HEK293T (cell line): Measurements from ENCODE around the gene ATG7.

ENCODE experiments used
- CTCF ChIA-PET: fragments of 350-600 bp; formaldehyde crosslinking; extraction: SDS; loops from one replicate; lab custom pipeline; 2021; ENCODE audit warnings: antibody characterized with exemption, inconsistent platforms; lab: Yijun Ruan, JAX
- POLR2A ChIA-PET: fragments of 350-600 bp; formaldehyde crosslinking; extraction: SDS; loops from one replicate; lab custom pipeline; 2020; ENCODE audit warnings: antibody characterized with exemption, inconsistent platforms; lab: Yijun Ruan, JAX
- DNase-seq: peaks from one replicate; pipeline ENCODE4 v3.0.0; 2012; ENCODE audit warnings: mixed read lengths; ENCODE audit errors: extremely low spot score
- ARNT ChIP-seq: fragments of 450-650 bp; IDR thresholded peaks from 2 replicates; pipeline ENCODE4 v1.6.1; 2017; ENCODE audit warnings: mild to moderate bottlenecking
- BHLHE40 ChIP-seq: fragments of 450-650 bp; IDR thresholded peaks from 2 replicates; pipeline ENCODE4 v1.6.1; 2016; ENCODE audit warnings: mild to moderate bottlenecking, moderate library complexity, borderline replicate concordance
- CTBP1 ChIP-seq: fragments of 450-650 bp; IDR thresholded peaks from 2 replicates; pipeline ENCODE4 v1.6.1; 2016; ENCODE audit warnings: borderline replicate concordance
- ELF4 ChIP-seq: fragments of 450-650 bp; IDR thresholded peaks from 2 replicates; pipeline ENCODE4 v1.6.1; 2017; ENCODE audit warnings: antibody characterized with exemption
- FOXA1 ChIP-seq: fragments of 450-650 bp; IDR thresholded peaks from 2 replicates; pipeline ENCODE4 v1.6.1; 2016; ENCODE audit warnings: mild to moderate bottlenecking
- FOXK2 ChIP-seq: fragments of 450-650 bp; IDR thresholded peaks from 2 replicates; pipeline ENCODE4 v1.6.1; 2016; ENCODE audit warnings: mild to moderate bottlenecking
- FOXM1 ChIP-seq: fragments of 450-650 bp; IDR thresholded peaks from 2 replicates; pipeline ENCODE4 v1.6.1; 2017; ENCODE audit warnings: mild to moderate bottlenecking, borderline replicate concordance
- HDGF ChIP-seq: fragments of 450-650 bp; IDR thresholded peaks from 2 replicates; pipeline ENCODE4 v1.6.1; 2017; ENCODE audit warnings: antibody characterized with exemption, borderline replicate concordance
- L3MBTL2 ChIP-seq: fragments of 450-650 bp; conservative IDR thresholded peaks from 2 replicates; pipeline ENCODE4 v1.6.1; 2016; ENCODE audit warnings: mild to moderate bottlenecking
- LEF1 ChIP-seq: fragments of 450-650 bp; IDR thresholded peaks from 2 replicates; pipeline ENCODE4 v1.6.1; 2017; ENCODE audit warnings: mild to moderate bottlenecking, borderline replicate concordance
- NFRKB ChIP-seq: fragments of 450-650 bp; IDR thresholded peaks from 2 replicates; pipeline ENCODE4 v1.6.1; 2016; ENCODE audit warnings: mild to moderate bottlenecking, moderate library complexity
- SP1 ChIP-seq: fragments of 450-650 bp; IDR thresholded peaks from 2 replicates; pipeline ENCODE4 v1.6.1; 2017
- SUZ12 ChIP-seq: fragments of 450-650 bp; IDR thresholded peaks from 2 replicates; pipeline ENCODE4 v1.6.1; 2016; ENCODE audit warnings: mild to moderate bottlenecking
- TARDBP ChIP-seq: fragments of 450-650 bp; IDR thresholded peaks from 2 replicates; pipeline ENCODE4 v1.6.1; 2016
- ZNF384 ChIP-seq: fragments of 450-650 bp; IDR thresholded peaks from 2 replicates; pipeline ENCODE4 v1.6.1; 2016
- TF ChIP-seq, protein P1 (sequence below): fragments of 450-650 bp; IDR thresholded peaks from 2 replicates; pipeline ENCODE4 v1.6.1; 2016

The ATG7 gene

GRCh38 chr3:11543141-11543947 lies 271.1 kb downstream of the ATG7 start:
- TF ChIP-seq SP1: no peak
- TF ChIP-seq HDGF: no peak
- TF ChIP-seq, protein P1, sequence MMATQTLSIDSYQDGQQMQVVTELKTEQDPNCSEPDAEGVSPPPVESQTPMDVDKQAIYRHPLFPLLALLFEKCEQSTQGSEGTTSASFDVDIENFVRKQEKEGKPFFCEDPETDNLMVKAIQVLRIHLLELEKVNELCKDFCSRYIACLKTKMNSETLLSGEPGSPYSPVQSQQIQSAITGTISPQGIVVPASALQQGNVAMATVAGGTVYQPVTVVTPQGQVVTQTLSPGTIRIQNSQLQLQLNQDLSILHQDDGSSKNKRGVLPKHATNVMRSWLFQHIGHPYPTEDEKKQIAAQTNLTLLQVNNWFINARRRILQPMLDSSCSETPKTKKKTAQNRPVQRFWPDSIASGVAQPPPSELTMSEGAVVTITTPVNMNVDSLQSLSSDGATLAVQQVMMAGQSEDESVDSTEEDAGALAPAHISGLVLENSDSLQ: no peak
- no peak for TF ChIP-seq BHLHE40
- TF ChIP-seq SUZ12: no peak
- DNase-seq: no peak
- ChIA-PET POLR2A (no interaction called here), CTCF (no interaction called here)

DNA sequence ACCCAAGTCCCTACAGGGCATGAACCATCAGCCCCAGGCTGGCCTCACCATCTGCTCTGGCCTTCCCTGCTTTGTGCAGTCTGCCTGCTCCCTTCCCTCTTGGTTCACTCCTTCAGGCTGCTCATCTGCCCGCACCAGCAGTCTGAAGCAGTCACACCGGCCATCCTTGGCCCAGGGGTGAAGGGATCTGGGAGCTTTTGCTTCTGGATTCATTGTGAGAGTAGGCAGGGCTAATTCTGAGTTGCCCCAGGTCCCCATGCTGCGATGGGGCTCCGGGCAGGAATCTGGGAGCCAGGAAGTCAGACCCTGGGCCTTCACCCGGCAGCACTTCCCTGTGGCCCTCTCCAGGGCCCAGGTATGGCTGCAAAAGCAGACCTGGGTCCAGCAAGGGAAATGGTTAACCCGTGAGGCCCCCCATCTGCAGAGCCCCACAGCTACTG lies 271.8 kb downstream of the ATG7 start:
- no peak for TF ChIP-seq ZNF384
- TF ChIP-seq HDGF: no peak
- TF ChIP-seq BHLHE40: no peak
- TF ChIP-seq TARDBP: no peak
- no peak for TF ChIP-seq LEF1
- no peak for TF ChIP-seq CTBP1
- TF ChIP-seq NFRKB: no peak
- no peak for TF ChIP-seq FOXM1
- no peak for TF ChIP-seq FOXA1
- no peak for TF ChIP-seq ARNT
- TF ChIP-seq, protein P1: no peak
- no peak for TF ChIP-seq ELF4
- no peak for TF ChIP-seq L3MBTL2
- no peak for TF ChIP-seq SP1
- no peak for TF ChIP-seq SUZ12
- no peak for TF ChIP-seq FOXK2
- CTCF ChIA-PET: no interaction called here
- no peak for DNase-seq
- POLR2A ChIA-PET: no interaction called here

DNA sequence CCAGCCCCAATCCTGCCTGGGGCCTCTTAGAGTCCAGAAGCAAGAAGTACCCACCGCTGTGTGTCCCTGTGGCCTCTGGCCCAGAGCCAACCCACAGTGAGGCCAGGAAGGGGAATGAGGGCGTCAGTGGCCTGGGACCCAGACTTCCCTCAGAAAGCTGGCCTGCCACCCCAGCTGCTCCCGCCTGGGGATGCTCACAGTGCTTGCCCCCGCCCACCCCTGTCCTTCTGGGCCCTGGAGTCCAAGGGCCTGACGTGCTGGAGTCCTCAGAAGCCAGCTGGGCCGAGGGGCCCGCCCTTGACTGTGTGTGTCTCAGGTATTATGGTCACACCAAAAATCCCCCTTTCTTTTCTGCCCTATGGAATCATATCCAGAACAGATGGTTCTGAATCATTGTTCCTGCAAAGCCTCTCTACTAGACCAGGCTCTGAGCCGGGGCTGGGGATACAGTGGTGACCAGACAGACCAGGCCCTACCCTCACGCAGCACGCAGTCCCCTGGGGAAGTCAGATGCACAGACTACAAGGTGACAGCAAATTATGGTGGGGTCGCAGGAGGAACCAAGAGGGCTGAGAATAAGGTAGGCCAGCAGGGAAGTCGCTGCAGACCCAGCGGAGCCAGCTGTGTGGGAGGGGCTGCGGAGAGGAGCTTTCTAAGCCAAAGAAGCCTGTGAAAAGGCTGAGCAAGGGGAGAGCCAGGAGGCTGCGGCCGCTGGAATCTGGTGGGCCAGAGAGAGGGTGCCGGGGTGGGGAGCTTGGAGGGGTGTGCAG lies 272.4 kb downstream of the ATG7 start:
- ChIA-PET POLR2A (interaction anchor here (0.6 kb wide), 1 partner anchor 65 kb away, joined by 4 read pairs; no protein-coding TSS in a partner anchor), CTCF (no interaction called here)
- TF ChIP-seq, protein P1: no peak
- no peak for DNase-seq

GRCh38 chr3:11545186-11545851 lies 273.1 kb downstream of the ATG7 start:
- TF ChIP-seq BHLHE40: no peak
- TF ChIP-seq FOXK2: no peak
- TF ChIP-seq ZNF384: no peak
- ChIA-PET CTCF (no interaction called here), POLR2A (interaction anchor here (0.6 kb wide), 1 partner anchor 66 kb away, joined by 4 read pairs; no protein-coding TSS in a partner anchor)
- DNase-seq: no peak

DNA sequence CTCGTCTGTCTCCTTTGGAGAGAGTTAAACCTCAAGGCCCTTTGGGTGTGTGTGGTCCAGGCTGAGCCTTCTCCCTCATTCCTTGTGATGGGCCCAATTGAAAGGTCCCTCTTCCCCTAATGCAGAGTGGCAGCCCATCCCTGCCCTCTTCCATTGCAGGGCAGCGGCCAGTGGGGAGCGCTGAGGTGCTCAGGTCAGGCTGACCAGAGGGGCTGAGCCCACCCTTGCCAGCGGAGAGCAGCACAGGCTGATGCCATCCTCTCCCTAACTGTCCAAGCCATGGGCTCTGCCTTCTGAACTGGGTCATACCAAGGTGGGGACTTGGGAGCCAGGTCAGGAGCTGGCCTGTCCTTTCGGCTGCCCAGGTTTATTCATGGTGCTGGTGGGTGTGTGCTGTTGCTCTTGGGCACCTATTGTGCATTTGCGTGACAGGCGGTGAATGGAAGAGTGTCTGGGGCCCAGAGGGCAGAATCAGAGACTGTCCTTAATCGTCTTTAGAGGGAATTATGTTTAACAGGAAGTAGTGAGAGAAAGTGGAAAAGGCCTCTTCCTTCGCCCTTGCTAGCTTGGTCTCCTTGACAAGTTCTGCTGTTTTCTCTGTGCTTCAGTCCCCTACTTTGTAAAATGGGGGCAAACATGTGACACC lies 274.6 kb downstream of the ATG7 start:
- no peak for DNase-seq
- CTCF ChIA-PET: interaction anchor here (0.6 kb wide), 1 partner anchor 18 kb away, joined by 3 read pairs; no protein-coding TSS in a partner anchor
- TF ChIP-seq ELF4 (no peak), HDGF (no peak), SUZ12 (no peak), NFRKB (no peak), BHLHE40 (no peak), FOXA1 (no peak), ARNT (no peak), SP1 (no peak), FOXM1 (no peak), FOXK2 (no peak), TARDBP (no peak), L3MBTL2 (no peak), LEF1 (no peak)
- POLR2A ChIA-PET: no interaction called here

- ChIA-PET POLR2A (no interaction called here), CTCF (no interaction called here)
- TF ChIP-seq FOXK2: no peak
- no peak for TF ChIP-seq TARDBP
- no peak for TF ChIP-seq L3MBTL2
- no peak for TF ChIP-seq CTBP1
- no peak for TF ChIP-seq HDGF
- TF ChIP-seq LEF1: no peak
- no peak for TF ChIP-seq ARNT
- no peak for TF ChIP-seq BHLHE40
- no peak for TF ChIP-seq ZNF384
- TF ChIP-seq FOXM1: no peak
- TF ChIP-seq SP1: no peak
- TF ChIP-seq ELF4: no peak
- no peak for TF ChIP-seq FOXA1
- no peak for TF ChIP-seq NFRKB
- TF ChIP-seq, protein P1: no peak
- no peak for TF ChIP-seq SUZ12
- no peak for DNase-seq
Measured at GRCh38 chr3:11547498-11547897, 275.3 kb downstream of the ATG7 start.
